Sigmoid colon (tissue), 7 donors: ENCODE results near the gene SLC38A8. TPM values are rescaled to one million over a fixed set of nuclear protein-coding genes. Genes with fewer than 3 reads are reported as not detected.

Experiments used
- DNase-seq: peaks from one replicate; pipeline ENCODE4 v3.0.0-alpha.2; 2019
- H3K27ac ChIP-seq, 4 donors: fragments of 200-600 bp; sonication (generic); one replicate each; pipeline ENCODE4 v1.5.1; 2016 to 2019; ENCODE audit warnings: mild to moderate bottlenecking in 1 of 4
- H3K27me3 ChIP-seq, 3 donors: fragments of 200-600 bp; sonication (generic); one replicate each; pipeline ENCODE4 v1.5.1; 2019; ENCODE audit warnings: mild to moderate bottlenecking in 1 of 3
- H3K36me3 ChIP-seq, 4 donors: fragments of 200-600 bp; sonication (generic); one replicate each; pipeline ENCODE4 v1.5.1; 2016 to 2019
- H3K4me1 ChIP-seq, 4 donors: fragments of 200-600 bp; sonication (generic); one replicate each; pipeline ENCODE4 v1.5.1; 2017 to 2019
- H3K4me3 ChIP-seq, 4 donors: fragments of 200-600 bp; sonication (generic); one replicate each; pipeline ENCODE4 v1.5.1; 2017 to 2019; ENCODE audit warnings: mild to moderate bottlenecking in 2 of 4, moderate library complexity in 1 of 4
- H3K9me3 ChIP-seq, 4 donors: fragments of 200-600 bp in 3 of 4; sonication (generic) in 3 of 4; one replicate each; pipeline versions ENCODE4 v1.5.1 to v1.6.1; 2013 to 2019
- EP300 ChIP-seq, 4 donors: sonication (generic); formaldehyde crosslinking; IDR thresholded peaks; one replicate each; pipeline ENCODE4 v1.6.1; 2017; ENCODE audit warnings: antibody characterized with exemption in 4 of 4
- POLR2A ChIP-seq, 2 donors: fragments of 450-650 bp; IDR thresholded peaks; one replicate each; pipeline ENCODE4 v1.6.1; 2016; ENCODE audit warnings: antibody characterized with exemption in 2 of 2, mild to moderate bottlenecking in 2 of 2, moderate library complexity in 2 of 2
- POLR2AphosphoS5 ChIP-seq, 4 donors: sonication (generic); formaldehyde crosslinking; IDR thresholded peaks; one replicate each; pipeline ENCODE4 v1.6.1; 2017; ENCODE audit warnings: antibody characterized with exemption in 4 of 4
- WGBS, 2 donors: extraction: QIAGEN DNeasy Blood & Tissue Kit; methylation state at CpG; one replicate each; pipeline ENCODE4 v1.1.7; 2013; 5-methylcytosine and 5-hydroxymethylcytosine counted together
- intact Hi-C: fragments of 100-400 bp; cut with DNase I; formaldehyde crosslinking; loops from one replicate; pipeline ENCODE4 v1.15.1; 2023
- polyA plus RNA-seq, 3 donors: library from polyadenylated mRNA; stranded (reverse); fragments of 200-250 nt; gene quantifications; one replicate each; pipeline ENCODE4 v1.2.3, GENCODE V29; 2013
- total RNA-seq, 4 donors: library from RNA; depleted of rRNA; stranded (reverse); fragments of >200 nt; gene quantifications; one replicate each; pipeline ENCODE4 v1.1.0, GENCODE V29; 2016
- TF ChIP-seq, protein P1 (sequence below), 4 experiments: fragments of 450-650 bp in 3 of 4; fragments of 200-600 bp in 1 of 4; IDR thresholded peaks; one replicate each; pipeline ENCODE4 v1.5.1; 2016 to 2019; ENCODE audit warnings: antibody characterized with exemption in 4 of 4, mild to moderate bottlenecking in 3 of 4, moderate library complexity in 2 of 4
- donor health status: healthy with polysubstance abuse.
- donor health status: Bipolar disorder and iron deficiency.
- donor health status: healthy.

Gene SLC38A8
- total and polyA plus RNA-seq, 7 donors, result not detected

- H3K4me3 ChIP-seq, result no peak overlapping the region
- WGBS, 2 donors, result 92 to 93% methylated on average over 10 of the region's 10 CpGs
- no peaks in the 10 kb centered on the region for H3K4me1 ChIP-seq
- H3K36me3 ChIP-seq, result peaks cover 47 to 100% (median 62%) of the 10 kb centered on the region in 4 donors
- no peak for DNase-seq
- no peaks in the 10 kb centered on the region for H3K27me3 ChIP-seq
- no peaks in the 10 kb centered on the region for H3K9me3 ChIP-seq
- no peak for TF ChIP-seq POLR2A (IDR thresholded peaks at IDR 0.05)
- TF ChIP-seq, protein P1, sequence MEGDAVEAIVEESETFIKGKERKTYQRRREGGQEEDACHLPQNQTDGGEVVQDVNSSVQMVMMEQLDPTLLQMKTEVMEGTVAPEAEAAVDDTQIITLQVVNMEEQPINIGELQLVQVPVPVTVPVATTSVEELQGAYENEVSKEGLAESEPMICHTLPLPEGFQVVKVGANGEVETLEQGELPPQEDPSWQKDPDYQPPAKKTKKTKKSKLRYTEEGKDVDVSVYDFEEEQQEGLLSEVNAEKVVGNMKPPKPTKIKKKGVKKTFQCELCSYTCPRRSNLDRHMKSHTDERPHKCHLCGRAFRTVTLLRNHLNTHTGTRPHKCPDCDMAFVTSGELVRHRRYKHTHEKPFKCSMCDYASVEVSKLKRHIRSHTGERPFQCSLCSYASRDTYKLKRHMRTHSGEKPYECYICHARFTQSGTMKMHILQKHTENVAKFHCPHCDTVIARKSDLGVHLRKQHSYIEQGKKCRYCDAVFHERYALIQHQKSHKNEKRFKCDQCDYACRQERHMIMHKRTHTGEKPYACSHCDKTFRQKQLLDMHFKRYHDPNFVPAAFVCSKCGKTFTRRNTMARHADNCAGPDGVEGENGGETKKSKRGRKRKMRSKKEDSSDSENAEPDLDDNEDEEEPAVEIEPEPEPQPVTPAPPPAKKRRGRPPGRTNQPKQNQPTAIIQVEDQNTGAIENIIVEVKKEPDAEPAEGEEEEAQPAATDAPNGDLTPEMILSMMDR (IDR thresholded peaks at IDR 0.05), result no peak
- no peak overlapping the region for H3K27ac ChIP-seq
- intact Hi-C loops, result loop anchor here (10.0 kb wide), 1 partner anchor 413 kb away; no protein-coding TSS in a partner anchor
Measured at GRCh38 chr16:84072014-84072413, 29.4 kb upstream of the SLC38A8 start.

DNA sequence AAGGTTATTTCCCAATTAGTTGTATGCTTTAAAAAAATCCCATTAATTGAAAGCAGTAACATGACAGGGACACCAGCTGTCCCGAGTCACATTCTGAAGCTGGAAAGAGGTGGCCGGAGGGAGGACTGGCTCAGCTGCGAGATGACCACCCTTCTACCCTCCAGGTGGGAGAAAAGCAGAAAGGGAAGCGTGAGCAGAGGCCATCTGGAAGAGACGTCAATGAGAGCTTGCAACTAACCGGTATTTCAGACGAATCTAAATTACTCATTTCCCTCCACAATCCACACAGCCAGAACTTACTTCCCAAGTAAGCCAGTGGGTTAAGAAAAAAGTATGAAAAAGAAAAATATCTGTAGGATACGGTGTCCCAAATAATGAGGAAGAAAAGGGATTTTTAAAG lies 28.5 kb upstream of the SLC38A8 start:
- no peaks in the 10 kb centered on the region for H3K27me3 ChIP-seq
- no peaks in the 10 kb centered on the region for H3K9me3 ChIP-seq
- no peak overlapping the region for H3K4me3 ChIP-seq
- DNase-seq, result no peak
- no peaks in the 10 kb centered on the region for H3K4me1 ChIP-seq
- H3K27ac ChIP-seq, result no peak overlapping the region
- TF ChIP-seq, protein P1 (IDR thresholded peaks at IDR 0.05), result no peak
- peaks cover 54 to 100% (median 69%) of the 10 kb centered on the region in 4 donors for H3K36me3 ChIP-seq
- 92% methylated on average over 8 of the region's 8 CpGs for WGBS, 2 donors
- intact Hi-C loops, result loop anchor here (10.0 kb wide), 1 partner anchor 414 kb away; no protein-coding TSS in a partner anchor

GRCh38 chr16:84069540-84069939 lies 26.9 kb upstream of the SLC38A8 start:
- 87 to 91% methylated on average over 6 of the region's 6 CpGs for WGBS, 2 donors
- Histone ChIP-seq H3K36me3 (peaks cover 43 to 100% (median 68%) of the 10 kb centered on the region in 4 donors), H3K27me3 (no peaks in the 10 kb centered on the region), H3K9me3 (no peaks in the 10 kb centered on the region), H3K4me3 (no peak overlapping the region), H3K4me1 (no peaks in the 10 kb centered on the region), H3K27ac (no peak overlapping the region)
- intact Hi-C loops, result no loop called here
- TF ChIP-seq, protein P1 (IDR thresholded peaks at IDR 0.05), result no peak
- TF ChIP-seq POLR2A (IDR thresholded peaks at IDR 0.05), result no peak
- TF ChIP-seq EP300 (IDR thresholded peaks at IDR 0.05), result no peak
- no peak for TF ChIP-seq POLR2AphosphoS5 (IDR thresholded peaks at IDR 0.05)
- DNase-seq, result no peak

GRCh38 chr16:84068783-84069462 lies 26.3 kb upstream of the SLC38A8 start:
- intact Hi-C loops, result no loop called here
- Histone ChIP-seq H3K4me3 (no peak overlapping the region), H3K27ac (no peak overlapping the region), H3K27me3 (no peaks in the 10 kb centered on the region), H3K9me3 (no peaks in the 10 kb centered on the region), H3K4me1 (no peaks in the 10 kb centered on the region), H3K36me3 (peaks cover 37 to 100% (median 68%) of the 10 kb centered on the region in 4 donors)
- TF ChIP-seq, protein P1 (IDR thresholded peaks at IDR 0.05), result no peak
- no peak for TF ChIP-seq POLR2AphosphoS5 (IDR thresholded peaks at IDR 0.05)
- TF ChIP-seq POLR2A (IDR thresholded peaks at IDR 0.05), result no peak
- TF ChIP-seq EP300 (IDR thresholded peaks at IDR 0.05), result no peak
- 88% methylated on average over 13 of the region's 13 CpGs for WGBS, 2 donors
- no peak for DNase-seq

DNA sequence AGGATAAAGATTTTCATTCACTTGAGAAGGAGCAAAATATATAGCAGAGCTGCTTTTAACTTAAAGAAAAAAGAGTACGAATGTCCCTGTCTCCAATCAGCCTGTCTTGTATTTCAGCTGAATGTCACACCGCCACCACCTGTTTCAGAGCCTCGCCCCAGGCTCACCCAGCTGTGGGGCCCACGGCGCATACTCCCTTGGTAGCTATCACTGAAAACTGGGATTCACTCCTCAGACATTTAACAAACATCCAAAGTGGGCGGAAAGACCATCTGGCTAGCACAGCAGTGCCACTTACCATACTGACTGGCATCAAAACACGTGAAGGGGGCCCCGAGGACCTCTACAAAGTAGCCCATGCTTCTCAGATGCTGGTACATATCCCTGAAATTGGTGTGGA lies 25.4 kb upstream of the SLC38A8 start:
- Histone ChIP-seq H3K4me3 (no peak overlapping the region), H3K36me3 (peaks cover 37 to 99% (median 66%) of the 10 kb centered on the region in 4 donors), H3K4me1 (no peaks in the 10 kb centered on the region), H3K27me3 (no peaks in the 10 kb centered on the region), H3K27ac (no peak overlapping the region), H3K9me3 (no peaks in the 10 kb centered on the region)
- no peak for DNase-seq
- intact Hi-C loops, result no loop called here
- WGBS, 2 donors, result 92 to 95% methylated on average over 8 of the region's 8 CpGs
- no peak for TF ChIP-seq POLR2A (IDR thresholded peaks at IDR 0.05)
- TF ChIP-seq POLR2AphosphoS5 (IDR thresholded peaks at IDR 0.05), result no peak
- TF ChIP-seq EP300 (IDR thresholded peaks at IDR 0.05), result no peak
- TF ChIP-seq, protein P1 (IDR thresholded peaks at IDR 0.05), result no peak
